T-helper 1 cell treated with Interleukin-12 subunit alpha and Interleukin-12 subunit beta and Interleukin-4 antibody, amounts not matched to agents 30 ng/mL and 1 ng/mL, for 36 hours (primary cell): Measurements from ENCODE around the gene FUOM. TPM values are rescaled to one million over a fixed set of nuclear protein-coding genes. Genes with fewer than 3 reads are reported as not detected.

ENCODE experiments used
- intact Hi-C: fragments of 100-400 bp; cut with micrococcal nuclease; formaldehyde crosslinking; loops from one replicate; pipeline ENCODE4 v1.15.1; 2024
- total RNA-seq: library from RNA; stranded (reverse); gene quantifications from 2 replicates; pipeline ENCODE4 v1.2.3, GENCODE V29; 2022

The FUOM gene
- total RNA-seq, 1 donor from 2014 or later: 17.0 TPM

DNA sequence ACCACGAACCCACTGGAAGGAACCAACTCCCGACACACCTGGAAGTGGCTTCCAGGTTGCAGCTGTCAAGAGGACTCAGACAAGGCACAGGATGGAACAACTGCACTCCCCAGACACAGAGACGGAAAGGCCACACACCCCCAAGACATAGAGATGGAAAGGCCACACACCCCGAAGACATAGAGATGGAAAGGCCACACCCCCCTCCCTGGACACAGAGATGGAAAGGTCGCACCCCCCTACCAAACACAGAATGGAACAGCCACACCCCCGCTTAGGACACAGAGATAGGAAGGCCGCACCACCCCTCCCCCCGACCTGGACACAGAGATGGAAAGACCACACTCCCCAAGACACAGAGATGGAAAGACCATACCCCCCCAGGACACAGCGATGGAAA lies 41.6 kb downstream of the FUOM start:
- intact Hi-C loops: no loop called here

DNA sequence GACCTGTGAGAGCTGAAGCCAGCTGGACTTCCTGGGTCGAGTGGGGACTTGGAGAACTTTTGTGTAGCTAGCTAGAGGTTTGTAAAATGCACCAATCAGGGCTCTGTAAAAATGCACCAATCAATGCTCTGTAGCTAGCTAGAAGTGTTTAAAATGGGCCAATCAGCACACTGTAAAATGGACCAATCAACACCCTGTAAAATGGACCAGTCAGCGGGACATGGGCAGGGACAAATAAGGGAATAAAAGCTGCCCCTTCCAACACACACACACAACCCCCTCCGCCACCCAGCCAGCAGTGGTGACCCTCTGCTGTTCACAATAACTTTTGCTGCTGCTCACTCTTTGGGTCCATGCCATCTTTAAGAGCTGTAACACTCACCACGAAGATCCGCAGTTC lies 42.0 kb downstream of the FUOM start:
- intact Hi-C loops: no loop called here

GRCh38 chr10:133314911-133315310 lies 42.9 kb downstream of the FUOM start:
- intact Hi-C loops: no loop called here

GRCh38 chr10:133313192-133313591 lies 44.6 kb downstream of the FUOM start:
- intact Hi-C loops: no loop called here

- intact Hi-C loops: no loop called here
Measured at GRCh38 chr10:133312769-133313145, 45.1 kb downstream of the FUOM start.

DNA sequence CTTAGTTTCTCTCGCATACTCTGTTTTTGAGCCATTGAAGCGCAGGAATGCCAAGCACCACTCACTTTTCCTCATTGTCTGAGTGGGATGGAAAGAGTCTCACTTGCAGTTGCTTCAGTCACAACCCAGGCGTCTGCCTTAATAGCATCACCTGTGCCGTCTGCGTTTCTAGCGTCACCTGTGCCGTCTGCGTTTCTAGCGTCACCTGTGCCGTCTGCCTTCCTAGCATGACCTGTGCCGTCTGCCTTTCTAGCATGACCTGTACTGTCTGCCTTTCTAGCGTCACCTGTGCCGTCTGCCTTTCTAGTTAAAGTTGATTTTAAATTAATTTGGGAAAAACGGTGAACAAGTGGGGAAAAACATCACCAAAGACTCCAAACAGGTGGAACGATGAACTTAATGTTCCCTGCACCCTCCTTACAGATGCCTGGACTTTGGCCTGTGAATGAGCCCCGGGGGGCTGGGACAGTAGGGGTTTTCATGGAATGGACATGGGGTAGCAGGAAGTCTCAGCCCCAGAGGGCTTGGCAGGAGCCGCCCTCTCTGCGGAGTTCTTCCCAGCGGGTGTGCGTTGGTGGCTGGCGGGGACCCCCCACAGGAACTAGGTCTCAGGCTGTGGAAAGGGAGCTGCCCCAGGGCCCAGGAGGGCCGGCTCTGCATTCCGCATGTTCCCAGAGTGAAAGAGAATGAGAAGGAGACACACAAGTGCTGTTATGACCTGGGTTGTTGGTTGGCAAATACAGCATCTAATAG lies 45.6 kb downstream of the FUOM start:
- intact Hi-C loops: no loop called here

DNA sequence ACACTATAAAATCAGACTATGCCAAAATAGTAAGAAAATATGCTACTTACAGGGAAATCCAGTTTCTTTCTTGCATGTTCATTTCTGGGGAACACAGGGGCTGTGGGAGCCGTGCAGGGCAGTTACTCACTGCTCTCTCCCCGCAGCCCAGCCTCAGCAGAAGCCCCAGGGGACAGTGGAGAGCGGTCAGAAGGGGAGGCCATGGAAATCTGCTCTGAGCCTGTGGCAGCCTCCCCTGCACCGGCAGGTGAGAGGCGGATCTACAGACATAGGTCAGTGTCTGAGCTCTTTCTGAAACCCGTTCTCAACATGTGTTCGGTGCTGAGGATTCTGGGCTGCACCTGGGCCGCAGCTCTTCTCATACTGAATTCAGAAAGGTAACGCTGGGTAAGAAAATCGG lies 46.2 kb downstream of the FUOM start:
- intact Hi-C loops: no loop called here

DNA sequence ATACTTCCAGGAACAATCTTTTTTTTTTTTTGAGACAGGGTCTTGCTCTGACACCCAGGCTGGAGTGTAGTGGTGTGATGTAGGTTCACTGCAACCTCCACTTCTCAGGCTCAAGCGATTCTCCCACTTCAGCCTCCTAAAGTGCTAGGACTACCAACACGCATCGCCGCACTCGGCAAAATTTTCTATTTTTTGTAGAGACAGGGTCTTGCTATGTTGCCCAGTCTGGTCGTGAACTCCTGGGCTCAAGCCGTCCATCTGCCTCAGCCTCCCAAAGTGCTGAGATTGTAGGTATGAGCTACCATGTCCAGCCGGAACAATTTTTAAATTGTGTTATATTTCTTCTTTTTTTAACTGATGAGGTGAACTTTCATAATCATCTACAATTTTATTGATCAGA lies 47.0 kb downstream of the FUOM start:
- intact Hi-C loops: no loop called here

DNA sequence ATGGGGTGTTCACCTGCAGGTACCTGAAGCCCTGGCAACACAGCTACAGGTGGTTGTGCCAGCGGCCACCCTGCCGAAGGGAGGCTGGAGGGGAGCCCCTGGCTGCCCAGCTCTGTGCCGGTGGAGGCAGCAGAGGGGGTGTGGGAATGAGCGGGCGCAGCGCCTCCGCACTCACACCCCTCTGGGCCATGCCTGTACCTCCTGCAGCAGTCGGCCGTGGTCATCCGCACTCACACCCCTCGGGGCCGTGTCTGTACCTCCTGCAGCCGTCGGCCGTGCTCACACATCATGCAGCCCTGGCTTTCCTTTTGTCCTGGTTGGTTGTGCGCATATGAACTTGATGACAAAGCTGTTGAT lies 47.4 kb downstream of the FUOM start:
- intact Hi-C loops: no loop called here

DNA sequence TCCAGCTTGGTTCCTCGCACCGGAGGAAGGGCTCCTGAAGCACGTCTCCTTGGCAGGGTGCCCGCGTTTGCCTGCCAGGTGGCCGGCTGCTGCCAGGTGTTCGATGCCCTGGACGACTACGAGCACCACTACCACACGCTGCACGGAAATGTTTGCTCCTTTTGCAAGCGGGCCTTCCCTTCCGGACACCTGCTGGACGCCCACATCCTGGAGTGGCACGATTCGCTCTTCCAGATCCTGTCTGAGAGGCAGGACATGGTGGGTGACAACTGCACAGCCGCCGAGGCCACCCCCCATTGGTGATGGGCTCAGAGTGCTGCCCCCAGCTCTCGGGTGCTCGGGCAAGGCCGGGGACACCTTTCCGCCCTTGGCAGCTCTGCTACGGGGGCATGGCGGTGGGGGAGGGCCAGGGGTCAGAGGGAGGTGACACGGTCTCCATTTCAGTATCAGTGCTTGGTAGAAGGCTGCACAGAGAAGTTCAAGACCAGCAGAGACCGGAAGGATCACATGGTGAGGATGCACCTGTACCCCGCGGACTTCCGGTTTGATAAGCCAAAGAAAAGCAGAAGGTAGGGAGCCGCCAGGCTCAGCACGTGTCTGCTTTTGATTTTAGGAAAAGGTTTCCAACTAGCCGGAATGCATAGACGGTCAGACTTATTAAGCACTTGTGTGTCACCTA lies 48.0 kb downstream of the FUOM start:
- intact Hi-C loops: loop anchor here (1.0 to 2.0 kb wide), 8 partner anchors 19 to 1409 kb away; partner anchors contain the start of genes ECHS1, MTG1 and PPP2R2D

DNA sequence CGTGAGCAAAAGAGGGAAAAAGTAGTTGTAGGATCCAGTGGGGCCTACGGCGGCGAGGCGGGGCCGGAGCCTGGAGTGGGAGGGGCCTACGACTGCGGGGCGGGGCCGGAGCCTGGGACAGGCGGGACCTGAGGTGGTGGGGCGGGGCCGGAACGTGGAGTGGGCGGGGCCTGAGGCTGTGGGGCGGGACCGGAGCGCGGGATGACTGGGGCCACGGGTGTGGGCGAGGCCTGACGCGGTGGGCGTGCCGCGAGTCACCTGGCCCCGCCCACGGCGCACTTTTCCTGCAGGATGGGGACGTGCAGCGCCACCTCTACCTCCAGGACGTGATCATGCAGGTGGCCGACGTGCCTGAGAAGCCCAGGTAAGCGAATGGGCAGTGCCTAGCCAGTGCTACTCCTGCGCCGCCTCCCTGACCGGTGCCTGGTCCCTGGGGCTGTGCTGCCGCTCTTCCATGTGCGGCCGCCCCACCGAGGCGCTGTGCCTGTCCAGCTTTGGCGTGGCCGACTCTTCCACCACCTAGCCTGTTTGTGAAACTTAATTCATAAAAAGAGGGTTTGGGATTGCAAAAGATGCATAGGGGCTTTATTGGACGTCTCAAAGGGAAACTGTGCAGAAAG lies 48.6 kb downstream of the FUOM start:
- intact Hi-C loops: loop anchor here (1.0 to 2.0 kb wide), 8 partner anchors 20 to 1408 kb away; partner anchors contain the start of genes ECHS1, MTG1 and PPP2R2D

DNA sequence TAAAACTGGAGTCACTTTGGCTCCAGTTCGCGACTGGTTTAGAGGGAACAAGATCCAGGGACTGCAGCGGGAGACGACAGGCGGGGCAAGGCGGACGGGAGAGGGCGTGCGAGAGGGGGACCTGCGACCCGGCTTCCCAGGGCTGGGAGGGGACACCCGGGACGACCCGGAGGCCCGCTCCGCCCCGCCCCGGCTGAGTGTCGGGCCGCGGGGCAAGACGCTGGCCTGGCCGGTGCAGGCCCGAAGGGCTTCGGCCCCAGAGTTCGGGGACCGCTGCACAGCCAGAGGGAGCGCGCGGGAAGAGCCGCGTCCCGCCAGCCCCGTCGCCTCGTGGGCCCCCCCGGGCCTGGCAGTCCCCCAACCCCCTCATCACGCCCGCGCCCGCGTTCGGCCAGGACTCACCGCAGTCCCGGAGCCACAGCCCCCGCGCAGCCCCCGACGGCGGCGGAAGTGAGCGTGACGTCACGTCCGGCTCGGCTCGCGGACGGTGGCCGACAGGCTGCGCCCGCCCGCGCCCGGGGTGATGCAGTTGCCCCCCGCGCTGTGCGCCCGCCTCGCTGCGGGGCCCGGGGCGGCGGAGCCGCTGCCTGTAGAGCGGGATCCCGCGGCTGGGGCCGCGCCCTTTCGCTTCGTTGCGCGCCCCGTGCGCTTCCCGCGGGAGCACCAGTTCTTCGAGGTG lies 49.3 kb downstream of the FUOM start, which contains the start of the genes TUBGCP2 and ZNF511:
TUBGCP2 (minus strand) TSS at position 452 of the 679 bp plus-strand sequence. CDS start 5,931 bp downstream, outside the sequence.
ZNF511 (plus strand) TSS at position 494 of the 679 bp plus-strand sequence; CDS start at position 524, 30 bp downstream.
- intact Hi-C loops: loop anchor here (1.0 to 2.0 kb wide), 8 partner anchors 21 to 1408 kb away; partner anchors contain the start of genes ECHS1, MTG1 and PPP2R2D

DNA sequence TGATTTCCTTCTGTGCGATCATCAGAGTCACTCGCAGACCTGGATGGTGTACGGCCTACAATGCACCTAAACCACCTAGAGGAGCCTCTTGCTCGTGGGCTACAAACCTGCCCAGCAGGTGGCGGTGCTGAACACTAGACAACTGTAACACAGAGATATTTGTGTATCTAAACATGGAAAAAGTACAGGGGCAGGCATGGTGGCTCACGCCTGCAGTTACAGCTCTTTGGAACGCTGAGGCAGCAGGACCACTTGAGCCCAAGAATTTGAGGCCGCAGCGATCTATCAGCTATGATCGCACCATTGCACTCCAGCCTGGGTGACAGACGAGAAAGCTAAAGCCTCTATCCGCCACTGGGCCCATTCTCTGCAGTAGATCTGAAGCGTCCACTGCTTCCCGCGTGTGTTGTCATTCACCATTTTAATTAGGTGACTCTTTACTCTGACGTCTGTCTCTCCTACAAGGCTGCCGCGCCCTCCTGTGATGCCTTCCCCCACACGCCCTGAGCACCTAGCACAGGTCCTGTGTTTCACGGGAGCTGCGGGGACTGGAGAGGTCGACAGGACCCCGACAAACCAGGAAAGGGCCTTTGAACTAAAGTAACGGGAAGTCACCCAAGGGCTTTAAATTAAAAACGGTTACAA lies 49.9 kb downstream of the FUOM start:
- intact Hi-C loops: loop anchor here (1.0 to 2.0 kb wide), 7 partner anchors 27 to 1407 kb away; partner anchors contain the start of genes INPP5A and PPP2R2D

- intact Hi-C loops: loop anchor here (1.0 kb wide), 5 partner anchors 28 to 770 kb away; partner anchors contain the start of gene INPP5A
Measured at GRCh38 chr10:133306941-133307379, 50.9 kb downstream of the FUOM start.

GRCh38 chr10:133306097-133306476 lies 51.7 kb downstream of the FUOM start:
- intact Hi-C loops: no loop called here

Other genes with a start within 250 kb of the FUOM start
- 0.12 and 0.32 TPM in 2 replicates for gene KNDC1, start 197.8 kb downstream of the FUOM start, total RNA-seq
- not detected in 2 replicates for gene UTF1, start 127.8 kb downstream of the FUOM start, total RNA-seq
- not detected in 2 replicates for gene VENTX, start 120.2 kb downstream of the FUOM start, total RNA-seq
- gene ADAM8, start 81.2 kb downstream of the FUOM start, total RNA-seq: 290 and 302 TPM in 2 replicates
- gene TUBGCP2, start 49.1 kb downstream of the FUOM start, total RNA-seq: 59.2 and 61.6 TPM in 2 replicates
- gene ZNF511, start 49.1 kb downstream of the FUOM start, total RNA-seq: 53.4 and 55.6 TPM in 2 replicates
- 0.44 TPM in 1 of 2 replicates, not detected in the other for gene CALY, start 21.1 kb downstream of the FUOM start, total RNA-seq
- gene PRAP1, start 10.6 kb downstream of the FUOM start, total RNA-seq: not detected in 2 replicates
- 37.6 and 40.4 TPM in 2 replicates for gene ECHS1, start 15.3 kb upstream of the FUOM start, total RNA-seq
- gene PAOX, start 21.2 kb upstream of the FUOM start, total RNA-seq: 4.5 and 6.2 TPM in 2 replicates
- 51.7 and 56.0 TPM in 2 replicates for gene MTG1, start 36.1 kb upstream of the FUOM start, total RNA-seq
- not detected in 2 replicates for gene SPRN, start 66.6 kb upstream of the FUOM start, total RNA-seq
- 1.6 TPM in 2 replicates for gene SCART1, start 95.9 kb upstream of the FUOM start, total RNA-seq
- gene CYP2E1, start 169.3 kb upstream of the FUOM start, total RNA-seq: 0.56 and 1.0 TPM in 2 replicates
- gene SYCE1, start 207.6 kb upstream of the FUOM start, total RNA-seq: 0.25 and 0.32 TPM in 2 replicates